ENCODE measurements around the gene ZBTB20. TPM values are rescaled to one million over a fixed set of nuclear protein-coding genes. Genes with fewer than 3 reads are reported as not detected.

The ZBTB20 gene
- total RNA-seq, 4 donors from 2014 or later: 69.9 to 112 (median 80.8) TPM

DNA sequence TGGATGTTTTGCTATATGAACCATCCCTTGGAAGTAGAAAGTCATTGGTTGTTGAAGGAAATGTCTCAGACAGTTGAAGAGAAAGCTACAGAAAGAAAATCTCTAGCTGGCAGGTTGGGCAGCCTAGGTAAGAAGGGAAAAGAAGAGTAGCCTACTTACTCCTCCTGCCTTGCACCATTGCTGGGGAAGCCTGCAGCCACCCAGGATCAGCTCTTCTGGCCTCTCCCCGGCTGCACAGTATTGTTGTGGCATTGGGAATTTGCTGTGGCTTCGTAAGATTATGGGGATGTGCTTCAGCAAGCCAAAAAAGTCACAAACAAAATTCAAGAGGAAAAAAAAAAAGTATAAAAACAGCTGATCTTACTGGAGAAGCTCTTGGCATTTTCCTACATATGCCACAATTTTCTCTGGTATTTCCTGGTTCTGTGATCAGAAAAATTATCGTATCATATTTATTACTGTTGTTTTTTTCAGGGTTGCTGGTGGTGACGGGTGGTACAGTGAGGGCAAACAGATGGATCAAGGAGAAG is 699.1 kb downstream of the ZBTB20 start:
- TF ChIP-seq EP300 (IDR thresholded peaks at IDR 0.05) (no peak), POLR2AphosphoS5 (IDR thresholded peaks at IDR 0.05) (no peak), POLR2A (IDR thresholded peaks at IDR 0.05; ENCODE audit: low read depth) (no peak)
- TF ChIP-seq, protein P1, sequence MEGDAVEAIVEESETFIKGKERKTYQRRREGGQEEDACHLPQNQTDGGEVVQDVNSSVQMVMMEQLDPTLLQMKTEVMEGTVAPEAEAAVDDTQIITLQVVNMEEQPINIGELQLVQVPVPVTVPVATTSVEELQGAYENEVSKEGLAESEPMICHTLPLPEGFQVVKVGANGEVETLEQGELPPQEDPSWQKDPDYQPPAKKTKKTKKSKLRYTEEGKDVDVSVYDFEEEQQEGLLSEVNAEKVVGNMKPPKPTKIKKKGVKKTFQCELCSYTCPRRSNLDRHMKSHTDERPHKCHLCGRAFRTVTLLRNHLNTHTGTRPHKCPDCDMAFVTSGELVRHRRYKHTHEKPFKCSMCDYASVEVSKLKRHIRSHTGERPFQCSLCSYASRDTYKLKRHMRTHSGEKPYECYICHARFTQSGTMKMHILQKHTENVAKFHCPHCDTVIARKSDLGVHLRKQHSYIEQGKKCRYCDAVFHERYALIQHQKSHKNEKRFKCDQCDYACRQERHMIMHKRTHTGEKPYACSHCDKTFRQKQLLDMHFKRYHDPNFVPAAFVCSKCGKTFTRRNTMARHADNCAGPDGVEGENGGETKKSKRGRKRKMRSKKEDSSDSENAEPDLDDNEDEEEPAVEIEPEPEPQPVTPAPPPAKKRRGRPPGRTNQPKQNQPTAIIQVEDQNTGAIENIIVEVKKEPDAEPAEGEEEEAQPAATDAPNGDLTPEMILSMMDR (IDR thresholded peaks at IDR 0.05): no peak
- no peaks in the 10 kb centered on the region for H3K36me3 ChIP-seq
- 92% methylated on average over 4 of the region's 4 CpGs for WGBS
- no peaks in the 10 kb centered on the region for H3K9me3 ChIP-seq
- no peaks in the 10 kb centered on the region for H3K27me3 ChIP-seq
- no peak overlapping the region for H3K27ac ChIP-seq (replicated peaks in 1 of 4)
- peaks cover 21 to 45% (median 32%) of the 10 kb centered on the region in 4 donors for H3K4me1 ChIP-seq
- H3K4me3 ChIP-seq: no peak overlapping the region
- DNase-seq (ENCODE audit: extremely low spot score): no peak
- intact Hi-C loops (cut with DNase I): no loop called here

DNA sequence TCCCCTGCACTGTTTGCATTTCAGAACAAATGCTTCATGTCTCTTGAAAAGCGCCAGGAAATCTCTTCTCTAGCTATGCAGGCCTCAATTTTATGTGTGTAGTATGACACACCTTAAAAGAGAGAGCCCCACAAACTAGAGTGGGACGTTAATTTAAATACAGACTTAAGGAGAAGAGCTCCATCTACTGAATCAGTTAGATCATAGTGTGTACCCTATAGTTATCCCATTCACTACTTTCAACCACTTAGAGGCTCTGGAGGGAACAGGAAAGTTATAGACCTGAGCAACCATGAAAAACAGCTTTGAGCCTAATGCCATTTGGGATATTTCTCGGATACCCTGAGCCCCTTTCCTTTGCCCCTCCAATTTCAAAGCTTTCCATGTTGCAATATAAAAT is 699.5 kb downstream of the ZBTB20 start:
- no peak for DNase-seq (ENCODE audit: extremely low spot score)
- H3K36me3 ChIP-seq: no peaks in the 10 kb centered on the region
- intact Hi-C loops (cut with DNase I): no loop called here
- peaks cover 20 to 45% (median 34%) of the 10 kb centered on the region in 4 donors for H3K4me1 ChIP-seq
- H3K9me3 ChIP-seq: no peaks in the 10 kb centered on the region
- WGBS: 64% methylated on average over 3 of the region's 3 CpGs
- no peak overlapping the region for H3K4me3 ChIP-seq
- no peaks in the 10 kb centered on the region for H3K27me3 ChIP-seq
- H3K27ac ChIP-seq (replicated peaks in 1 of 4): no peak overlapping the region
- TF ChIP-seq EP300 (IDR thresholded peaks at IDR 0.05) (no peak), POLR2AphosphoS5 (IDR thresholded peaks at IDR 0.05) (no peak), POLR2A (IDR thresholded peaks at IDR 0.05; ENCODE audit: low read depth) (no peak)
- TF ChIP-seq, protein P1 (IDR thresholded peaks at IDR 0.05): no peak

DNA sequence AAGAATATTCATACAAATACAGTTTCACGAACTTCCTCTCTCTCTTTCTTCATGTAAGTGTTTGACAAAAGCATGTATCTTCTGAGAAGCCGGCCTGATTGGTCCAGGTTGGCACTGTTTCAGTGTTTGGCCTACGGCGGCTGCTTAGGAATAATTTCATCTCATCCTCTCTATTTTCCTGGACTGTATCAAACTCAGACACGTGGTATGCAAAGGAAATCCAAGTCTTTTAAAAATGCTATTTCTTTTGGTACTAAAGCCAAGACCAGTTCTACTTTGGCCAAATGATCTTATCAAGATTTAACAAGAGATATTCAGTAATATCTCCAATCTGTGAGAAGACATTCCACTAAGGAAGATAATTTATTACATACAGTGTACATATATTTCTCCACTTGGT is 700.5 kb downstream of the ZBTB20 start:
- Histone ChIP-seq H3K27ac (replicated peaks in 1 of 4) (no peak overlapping the region), H3K4me1 (peaks cover 25 to 45% (median 35%) of the 10 kb centered on the region in 4 donors), H3K27me3 (no peaks in the 10 kb centered on the region), H3K4me3 (no peak overlapping the region), H3K36me3 (no peaks in the 10 kb centered on the region), H3K9me3 (no peaks in the 10 kb centered on the region)
- no peak for DNase-seq (ENCODE audit: extremely low spot score)
- intact Hi-C loops (cut with DNase I): no loop called here
- TF ChIP-seq EP300 (IDR thresholded peaks at IDR 0.05) (no peak), POLR2A (IDR thresholded peaks at IDR 0.05; ENCODE audit: low read depth) (no peak), POLR2AphosphoS5 (IDR thresholded peaks at IDR 0.05) (no peak)
- TF ChIP-seq, protein P1 (IDR thresholded peaks at IDR 0.05): no peak
- WGBS: 31% methylated on average over 5 of the region's 5 CpGs

DNA sequence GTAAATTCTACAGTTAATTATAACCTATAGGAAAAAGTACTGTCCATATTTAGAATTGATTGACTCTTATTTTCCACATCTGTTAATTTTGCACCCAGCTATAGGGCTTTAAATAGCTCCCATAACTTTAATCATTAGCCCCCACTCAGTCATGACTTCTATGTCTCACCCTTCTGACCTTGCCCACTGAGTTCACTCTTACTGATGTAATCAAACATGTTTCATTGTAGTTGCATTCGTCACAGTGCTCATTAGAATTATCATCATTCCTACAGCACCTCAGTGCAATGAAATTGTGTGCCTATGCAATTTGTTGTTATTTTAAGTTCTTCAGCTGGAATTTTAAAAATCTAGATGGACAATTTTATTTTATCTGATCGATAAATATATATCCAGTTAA is 701.9 kb downstream of the ZBTB20 start:
- peaks cover 36 to 50% (median 42%) of the 10 kb centered on the region in 4 donors for H3K4me1 ChIP-seq
- no peaks in the 10 kb centered on the region for H3K36me3 ChIP-seq
- 88% methylated on average over 2 of the region's 2 CpGs for WGBS

More for the DNA sequence above, 701.9 kb downstream of the ZBTB20 start:
- intact Hi-C loops (cut with DNase I): no loop called here
- TF ChIP-seq, protein P1 (IDR thresholded peaks at IDR 0.05): no peak
- no peak for TF ChIP-seq POLR2AphosphoS5 (IDR thresholded peaks at IDR 0.05)
- TF ChIP-seq EP300 (IDR thresholded peaks at IDR 0.05): no peak
- TF ChIP-seq POLR2A (IDR thresholded peaks at IDR 0.05; ENCODE audit: low read depth): no peak
- no peak for DNase-seq (ENCODE audit: extremely low spot score)
- Histone ChIP-seq H3K9me3 (no peaks in the 10 kb centered on the region), H3K27ac (replicated peaks in 1 of 4) (no peak overlapping the region), H3K27me3 (no peaks in the 10 kb centered on the region), H3K4me3 (no peak overlapping the region)

All from esophagus muscularis mucosa (tissue), 4 donors.